T-helper 1 cell treated with Interleukin-12 subunit alpha and Interleukin-12 subunit beta and Interleukin-4 antibody, amounts not matched to agents 30 ng/mL and 1 ng/mL, for 36 hours (primary cell): ENCODE data around the gene MUC21. TPM values are rescaled to one million over a fixed set of nuclear protein-coding genes. Genes with fewer than 3 reads are reported as not detected.

Source experiments
- intact Hi-C: fragments of 100-400 bp; cut with micrococcal nuclease; formaldehyde crosslinking; loops from one replicate; pipeline ENCODE4 v1.15.1; 2024
- total RNA-seq: library from RNA; stranded (reverse); gene quantifications from 2 replicates; pipeline ENCODE4 v1.2.3, GENCODE V29; 2022

MUC21 gene
- total RNA-seq: not detected in 2 replicates

- intact Hi-C loops: no loop called here
These were observed at the start of gene MUC21 for GRCh38 chr6:30983439-30983838. MUC21 (plus strand) TSS chr6:30983718; CDS start chr6:30983959, 241 bp downstream.

- intact Hi-C loops: no loop called here
These were observed 48.5 kb upstream of the MUC21 start for GRCh38 chr6:30935018-30935417.

- intact Hi-C loops: no loop called here
These were observed 46.3 kb upstream of the MUC21 start for GRCh38 chr6:30937265-30937664.

GRCh38 chr6:30938730-30939129 is 44.8 kb upstream of the MUC21 start:
- intact Hi-C loops: no loop called here

- intact Hi-C loops: no loop called here
These were observed 44.0 kb upstream of the MUC21 start for GRCh38 chr6:30939473-30939872.

GRCh38 chr6:30940361-30940986 is 43.0 kb upstream of the MUC21 start, which contains the start of gene MUCL3:
MUCL3 (plus strand) TSS chr6:30940973; CDS start chr6:30941000, 27 bp downstream.
- intact Hi-C loops: no loop called here

GRCh38 chr6:30942338-30943060 is 41.0 kb upstream of the MUC21 start:
- intact Hi-C loops: no loop called here

- intact Hi-C loops: no loop called here
These were observed 39.5 kb upstream of the MUC21 start for GRCh38 chr6:30944051-30944450.

GRCh38 chr6:30945281-30945680 is 38.2 kb upstream of the MUC21 start:
- intact Hi-C loops: no loop called here

GRCh38 chr6:30947231-30947630 is 36.3 kb upstream of the MUC21 start:
- intact Hi-C loops: no loop called here

- intact Hi-C loops: no loop called here
These were observed 34.7 kb upstream of the MUC21 start for GRCh38 chr6:30948811-30949210.

GRCh38 chr6:30951907-30952469 is 31.5 kb upstream of the MUC21 start:
- intact Hi-C loops: no loop called here

GRCh38 chr6:30954631-30955366 is 28.7 kb upstream of the MUC21 start:
- intact Hi-C loops: loop anchor here (1.0 kb wide), 1 partner anchor 10 kb away; no protein-coding TSS in a partner anchor

GRCh38 chr6:30955367-30956042 is 28.0 kb upstream of the MUC21 start:
- intact Hi-C loops: loop anchor here (1.0 kb wide), 1 partner anchor 9 kb away; no protein-coding TSS in a partner anchor

- intact Hi-C loops: no loop called here
These were observed 25.8 kb upstream of the MUC21 start for GRCh38 chr6:30957716-30958115.

GRCh38 chr6:30960907-30961673 is 22.4 kb upstream of the MUC21 start:
- intact Hi-C loops: no loop called here

- intact Hi-C loops: no loop called here
These were observed 20.8 kb upstream of the MUC21 start for GRCh38 chr6:30962716-30963115.

- intact Hi-C loops: loop anchor here (1.0 kb wide), 1 partner anchor 8 kb away; no protein-coding TSS in a partner anchor
These were observed 19.9 kb upstream of the MUC21 start for GRCh38 chr6:30963641-30964040.

- intact Hi-C loops: loop anchor here (1.0 kb wide), 1 partner anchor 9 kb away; no protein-coding TSS in a partner anchor
These were observed 19.4 kb upstream of the MUC21 start for GRCh38 chr6:30964075-30964474.

GRCh38 chr6:30965140-30965601 is 18.3 kb upstream of the MUC21 start:
- intact Hi-C loops: no loop called here
